H1 (cell line): ENCODE measurements around the gene ACAT2. TPM values are rescaled to one million over a fixed set of nuclear protein-coding genes. Genes with fewer than 3 reads are reported as not detected.

ENCODE experiments used
- CHD2 ChIP-seq: IDR thresholded peaks from 2 replicates; pipeline ENCODE4 v1.6.1; 2012; ENCODE audit warnings: low read length, improper control_type of control experiment
- FOSL1 ChIP-seq: IDR thresholded peaks from 2 replicates; pipeline ENCODE4 v1.6.1; 2011; ENCODE audit warnings: mild to moderate bottlenecking, low read depth, low read length, moderate library complexity; ENCODE audit not compliant: insufficient read depth
- HDAC2 ChIP-seq, 2 experiments: fragments of 300-600 bp in 1 of 2; sonication (generic) in 1 of 2; IDR thresholded peaks; 2 replicates each; pipeline ENCODE4 v1.6.1; 2011 to 2012; ENCODE audit warnings: low read depth in 2 of 2, low read length in 2 of 2, mild to moderate bottlenecking in 2 of 2, moderate library complexity in 2 of 2, borderline replicate concordance in 1 of 2, inconsistent platforms in 1 of 2
- JUN ChIP-seq: IDR thresholded peaks from 2 replicates; pipeline ENCODE4 v1.6.1; 2011; ENCODE audit warnings: low read depth, mild to moderate bottlenecking, improper control_type of control experiment, low read length
- JUND ChIP-seq: IDR thresholded peaks from 2 replicates; pipeline ENCODE4 v1.6.1; 2011; ENCODE audit warnings: mild to moderate bottlenecking, improper control_type of control experiment, low read length
- KDM1A ChIP-seq: fragments of 200-600, 300-600 bp; sonication (generic); IDR thresholded peaks from 2 replicates; pipeline ENCODE4 v1.7.1; 2016; ENCODE audit warnings: mild to moderate bottlenecking, low read length, borderline replicate concordance
- KDM4A ChIP-seq: IDR thresholded peaks from one replicate; pipeline ENCODE4 v1.7.1; 2012; ENCODE audit warnings: low read depth, mild to moderate bottlenecking, moderate library complexity, low read length, inconsistent platforms; ENCODE audit not compliant: severe bottlenecking
- PHF8 ChIP-seq: fragments of 200-600 bp; sonication (generic); conservative IDR thresholded peaks from 2 replicates; pipeline ENCODE4 v1.7.1; 2012; ENCODE audit warnings: low read depth, mild to moderate bottlenecking, inconsistent platforms, low read length, moderate library complexity
- RAD21 ChIP-seq, 2 experiments: IDR thresholded peaks in 1 of 2; conservative IDR thresholded peaks in 1 of 2; 2 replicates each; pipeline ENCODE4 v1.6.1; 2011; ENCODE audit warnings: low read depth in 2 of 2, low read length in 2 of 2, improper control_type of control experiment in 1 of 2, inconsistent platforms in 1 of 2, mild to moderate bottlenecking in 1 of 2, moderate library complexity in 1 of 2
- RFX5 ChIP-seq: IDR thresholded peaks from 2 replicates; pipeline ENCODE4 v1.6.1; 2011; ENCODE audit warnings: low read depth, low read length, improper control_type of control experiment, borderline replicate concordance
- SAP30 ChIP-seq: fragments of 300-600 bp; sonication (generic); IDR thresholded peaks from 2 replicates; pipeline ENCODE4 v1.7.1; 2012; ENCODE audit warnings: low read length, moderate library complexity, mild to moderate bottlenecking, inconsistent platforms; ENCODE audit not compliant: insufficient read depth, insufficient replicate concordance
- TAF7 ChIP-seq: optimal IDR thresholded peaks from 2 replicates; pipeline ENCODE3; 2011; ENCODE audit warnings: low read depth, mild to moderate bottlenecking, inconsistent platforms, low read length, moderate library complexity, borderline replicate concordance
- TCF12 ChIP-seq: IDR thresholded peaks from 2 replicates; pipeline ENCODE4 v1.6.1; 2011; ENCODE audit warnings: low read depth, mild to moderate bottlenecking, low read length
- TEAD4 ChIP-seq: IDR thresholded peaks from 2 replicates; pipeline ENCODE4 v1.6.1; 2012; ENCODE audit warnings: low read depth, low read length, inconsistent platforms, mixed read lengths
- polyA plus RNA-seq, 7 experiments: library from polyadenylated mRNA; depleted of rRNA in 3 of 7; stranded (reverse) in 5 of 7; unstranded in 2 of 7; fragments of >200 nt in 5 of 7; fragments of 200-250 nt in 2 of 7; gene quantifications; 1 replicate in 5 of 7; 2 replicates in 1 of 7; 4 replicates in 1 of 7; pipeline versions ENCODE4 v1.2.1 to v1.2.3, GENCODE V29; 2011 to 2013; ENCODE audit warnings: missing spikeins in 2 of 7, mixed read lengths in 2 of 7
- total RNA-seq: library from RNA; stranded (reverse); fragmentation: NEBNext Ultra II Directional; extraction: Animal tissue kit (Norgen Biotek cat#: 25700); gene quantifications from 2 replicates; pipeline ENCODE4 v1.2.1, GENCODE V29; 2021
- TF ChIP-seq, protein P1 (sequence below): IDR thresholded peaks from 2 replicates; pipeline ENCODE4 v1.6.1; 2012; ENCODE audit warnings: inconsistent platforms
- TF ChIP-seq, protein P2 (sequence below): IDR thresholded peaks from 2 replicates; pipeline ENCODE4 v1.6.1; 2012; ENCODE audit warnings: inconsistent platforms
- TF ChIP-seq, protein P3 (sequence below): IDR thresholded peaks from 2 replicates; pipeline ENCODE4 v1.6.1; 2011; ENCODE audit warnings: low read depth, mild to moderate bottlenecking, low read length; ENCODE audit not compliant: insufficient read depth

ACAT2 gene
- total and polyA plus RNA-seq, 2 of the 8 experiments (the other 6 are each of a cell fraction or from before 2014, with no cell fraction given), result 61.6 to 166 TPM

DNA sequence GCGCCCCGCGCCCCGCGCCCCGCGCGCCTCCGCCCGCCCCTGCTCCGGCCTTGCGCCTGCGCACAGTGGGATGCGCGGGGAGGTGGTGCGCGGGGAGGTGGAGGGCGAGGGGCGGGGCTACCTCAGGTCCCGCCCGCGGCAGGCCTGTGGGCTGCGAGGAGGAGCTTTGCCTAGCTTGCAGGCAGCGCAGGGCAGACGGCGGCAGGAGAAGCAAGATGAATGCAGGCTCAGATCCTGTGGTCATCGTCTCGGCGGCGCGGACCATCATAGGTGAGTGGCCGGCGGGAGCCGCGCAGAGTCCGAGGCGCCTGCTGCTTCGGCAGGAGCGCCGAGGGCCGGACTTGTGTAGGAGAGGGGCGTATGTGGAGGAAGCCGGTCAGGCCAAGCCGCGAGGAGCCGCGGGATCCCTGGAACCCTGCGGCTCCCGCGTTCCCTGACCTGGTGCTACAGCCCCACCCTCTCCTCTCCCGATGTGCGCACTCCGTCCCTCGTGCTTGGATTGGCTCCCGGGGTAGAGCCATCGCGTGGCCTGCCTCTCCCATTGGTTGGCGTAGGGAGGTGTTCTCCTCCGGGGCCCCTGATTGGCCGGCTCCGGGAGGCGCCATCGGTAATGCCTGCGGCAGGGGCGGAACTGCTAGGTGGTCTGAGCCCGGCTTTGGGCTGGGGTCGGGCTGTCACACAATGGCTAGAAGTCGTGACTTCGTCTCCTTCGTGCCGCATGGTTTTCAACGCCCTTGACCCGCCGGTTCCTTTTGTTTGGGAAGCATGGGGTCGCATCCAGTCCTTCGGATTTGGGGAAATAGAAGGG lies at the start of gene ACAT2 (continued):
- TF ChIP-seq RAD21 (IDR thresholded peaks at IDR 0.05 in 1 of 2, conservative IDR thresholded peaks at IDR 0.05 in 1 of 2; ENCODE audit: low read depth in 2 of 2, low read length in 2 of 2) (no peak), JUN (no peak), SAP30 (peak; percentile 92), TAF7 (peak; percentile 64), CHD2 (peak; percentile 77), TEAD4 (no peak), RFX5 (no peak), FOSL1 (no peak), JUND (no peak), KDM4A (peak; percentile 27), PHF8 (peak; percentile 96), KDM1A (no peak), HDAC2 (IDR thresholded peaks at IDR 0.05; ENCODE audit: borderline replicate concordance in 1 of 2, low read depth in 2 of 2, low read length in 2 of 2) (0 out of 4 replicates have a peak, but pooled peaks of 1 of the 2 experiments have one; percentile 61), TCF12 (no peak)
- TF ChIP-seq, protein P1, sequence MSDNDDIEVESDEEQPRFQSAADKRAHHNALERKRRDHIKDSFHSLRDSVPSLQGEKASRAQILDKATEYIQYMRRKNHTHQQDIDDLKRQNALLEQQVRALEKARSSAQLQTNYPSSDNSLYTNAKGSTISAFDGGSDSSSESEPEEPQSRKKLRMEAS, result peak; percentile 62; the same call in 1 of the 2 replicates
- TF ChIP-seq, protein P2, sequence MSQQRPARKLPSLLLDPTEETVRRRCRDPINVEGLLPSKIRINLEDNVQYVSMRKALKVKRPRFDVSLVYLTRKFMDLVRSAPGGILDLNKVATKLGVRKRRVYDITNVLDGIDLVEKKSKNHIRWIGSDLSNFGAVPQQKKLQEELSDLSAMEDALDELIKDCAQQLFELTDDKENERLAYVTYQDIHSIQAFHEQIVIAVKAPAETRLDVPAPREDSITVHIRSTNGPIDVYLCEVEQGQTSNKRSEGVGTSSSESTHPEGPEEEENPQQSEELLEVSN, result peak; percentile 57; the same call in 1 of the 2 replicates
- TF ChIP-seq, protein P3, sequence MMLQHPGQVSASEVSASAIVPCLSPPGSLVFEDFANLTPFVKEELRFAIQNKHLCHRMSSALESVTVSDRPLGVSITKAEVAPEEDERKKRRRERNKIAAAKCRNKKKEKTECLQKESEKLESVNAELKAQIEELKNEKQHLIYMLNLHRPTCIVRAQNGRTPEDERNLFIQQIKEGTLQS, result no peak
